PFSK-1 (cell line): ENCODE measurements around the gene PIGQ.

Source experiments
- FOXP2 ChIP-seq: optimal IDR thresholded peaks from 2 replicates; pipeline ENCODE3; 2011; ENCODE audit warnings: borderline replicate concordance, control low read depth, inconsistent platforms; ENCODE audit not compliant: insufficient read depth; ENCODE audit errors: extremely low read length, extremely low read depth
- POLR2AphosphoS5 ChIP-seq: IDR thresholded peaks from 2 replicates; pipeline ENCODE4 v1.6.1; 2012; ENCODE audit warnings: low read depth, mild to moderate bottlenecking, control low read depth, low read length, moderate library complexity
- REST ChIP-seq, 2 experiments: IDR thresholded peaks; 2 replicates each; pipeline versions ENCODE4 v1.6.1 to v1.8.0; 2011 to 2012; ENCODE audit warnings: low read depth in 2 of 2, low read length in 2 of 2, control low read depth in 1 of 2, inconsistent platforms in 1 of 2, mild to moderate bottlenecking in 1 of 2, moderate library complexity in 1 of 2; ENCODE audit not compliant: insufficient read depth in 1 of 2
- SIN3A ChIP-seq: IDR thresholded peaks from 2 replicates; pipeline ENCODE4 v1.6.1; 2012; ENCODE audit warnings: mild to moderate bottlenecking, low read length, moderate library complexity, borderline replicate concordance; ENCODE audit not compliant: insufficient read depth
- TAF1 ChIP-seq: IDR thresholded peaks from 2 replicates; pipeline ENCODE4 v1.6.1; 2012; ENCODE audit warnings: low read length, control low read depth, borderline replicate concordance; ENCODE audit not compliant: insufficient read depth

PIGQ gene

DNA sequence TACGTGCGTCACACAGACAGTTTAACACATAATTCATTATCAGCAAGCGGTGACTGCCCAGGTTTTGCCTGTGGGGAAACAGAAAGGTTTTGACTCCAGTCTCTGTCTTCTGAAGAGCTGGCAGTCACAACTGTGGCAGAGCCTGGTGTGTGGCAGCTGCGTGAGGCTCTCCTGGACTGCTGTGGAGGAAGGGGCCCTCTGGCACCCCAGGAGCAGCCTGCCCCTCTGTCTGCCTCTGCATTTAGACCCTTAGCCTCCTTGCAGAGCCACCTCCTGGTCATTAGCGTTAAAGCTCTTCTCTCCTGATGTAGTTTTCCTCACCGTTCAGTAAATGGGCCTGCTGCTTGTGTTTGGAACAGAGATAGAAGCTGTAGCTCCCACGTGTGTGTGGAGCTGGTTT, 31.0 kb downstream of the PIGQ start:
- TF ChIP-seq FOXP2 (no peak), TAF1 (no peak), SIN3A (no peak), POLR2AphosphoS5 (no peak), REST (IDR thresholded peaks at IDR 0.05; ENCODE audit: insufficient read depth in 1 of 2, low read depth in 2 of 2, low read length in 2 of 2) (no peak)

- TF ChIP-seq REST (IDR thresholded peaks at IDR 0.05; ENCODE audit: insufficient read depth in 1 of 2, low read depth in 2 of 2, low read length in 2 of 2) (no peak), TAF1 (no peak)
These were observed 34.2 kb downstream of the PIGQ start for GRCh38 chr16:603933-604332.

GRCh38 chr16:606656-607307, 37.0 kb downstream of the PIGQ start:
- TF ChIP-seq REST (IDR thresholded peaks at IDR 0.05; ENCODE audit: insufficient read depth in 1 of 2, low read depth in 2 of 2, low read length in 2 of 2), result no peak
- no peak for TF ChIP-seq SIN3A
- TF ChIP-seq FOXP2, result no peak
- no peak for TF ChIP-seq POLR2AphosphoS5
- TF ChIP-seq TAF1, result no peak

GRCh38 chr16:608019-608418, 38.3 kb downstream of the PIGQ start:
- no peak for TF ChIP-seq REST (IDR thresholded peaks at IDR 0.05; ENCODE audit: insufficient read depth in 1 of 2, low read depth in 2 of 2, low read length in 2 of 2)
- TF ChIP-seq FOXP2, result no peak
- TF ChIP-seq SIN3A, result no peak
- no peak for TF ChIP-seq POLR2AphosphoS5
- TF ChIP-seq TAF1, result no peak

DNA sequence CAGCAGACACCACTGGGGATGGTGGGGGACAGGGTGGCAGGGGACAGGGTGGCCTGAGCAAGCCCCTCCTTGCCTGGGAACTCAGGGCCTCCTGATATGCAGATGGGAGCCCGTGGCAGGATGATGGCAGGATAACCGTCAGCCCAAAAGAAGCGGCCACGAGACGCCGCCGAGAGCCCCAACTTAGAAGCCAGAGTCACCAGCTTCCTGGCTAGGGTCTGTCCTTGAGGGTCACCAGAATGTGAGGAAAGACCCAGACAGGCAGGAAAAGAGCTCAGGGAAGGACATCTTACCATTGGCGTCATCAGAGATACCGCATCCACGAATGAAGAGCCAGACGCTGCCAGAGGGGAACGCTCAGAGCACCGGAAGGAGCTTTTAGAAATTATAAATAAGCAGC, 39.5 kb downstream of the PIGQ start:
- no peak for TF ChIP-seq REST (IDR thresholded peaks at IDR 0.05; ENCODE audit: insufficient read depth in 1 of 2, low read depth in 2 of 2, low read length in 2 of 2)
- TF ChIP-seq FOXP2, result no peak
- TF ChIP-seq TAF1, result no peak
- TF ChIP-seq SIN3A, result no peak
- no peak for TF ChIP-seq POLR2AphosphoS5
